ENCODE data around the gene RAB6A.
"Not testable (repeated sequence)": the region's sequence is repeated elsewhere in the genome, so short reads cannot be mapped to it uniquely, and the experiment has no call there.

GRCh38 chr11:73676552-73676951 is 84.3 kb downstream of the RAB6A start:
- not testable (repeated sequence) for TF ChIP-seq CTCF (IDR thresholded peaks at IDR 0.05; ENCODE audit: extremely low read depth in 1 of 2, insufficient read depth in 1 of 2, low read depth in 1 of 2, low read length in 2 of 2); POLR2AphosphoS5 (IDR thresholded peaks at IDR 0.05; ENCODE audit: insufficient read depth, low read depth, low read length); MYC (IDR thresholded peaks at IDR 0.05; ENCODE audit: low read depth, low read length); POLR2A (IDR thresholded peaks at IDR 0.05; ENCODE audit: low read depth, low read length)
